GM18508 (cell line): ENCODE data around the gene MAGI1.

Experiments used
- ATAC-seq: cut with Tn5 transposase; IDR thresholded peaks from one replicate; pipeline ENCODE4 v1.9.1; 2021; ENCODE audit warnings: moderate number of reproducible peaks; ENCODE audit not compliant: insufficient read depth, unreplicated experiment

The MAGI1 gene

GRCh38 chr3:65422154-65422553 is 616.6 kb downstream of the MAGI1 start:
- no peak for ATAC-seq

- no peak for ATAC-seq
Measured at GRCh38 chr3:65419233-65419632, 619.5 kb downstream of the MAGI1 start.

- no peak for ATAC-seq
Measured at GRCh38 chr3:65413891-65414290, 624.8 kb downstream of the MAGI1 start.

GRCh38 chr3:65412588-65412987 is 626.1 kb downstream of the MAGI1 start:
- ATAC-seq = no peak

- ATAC-seq = no peak
Measured at GRCh38 chr3:65411367-65411766, 627.4 kb downstream of the MAGI1 start.

- ATAC-seq = no peak
Measured at GRCh38 chr3:65409176-65409569, 629.5 kb downstream of the MAGI1 start.

GRCh38 chr3:65408531-65409175 is 630.1 kb downstream of the MAGI1 start:
- ATAC-seq = no peak

- ATAC-seq = no peak
Measured at GRCh38 chr3:65406470-65406869, 632.2 kb downstream of the MAGI1 start.

- no peak for ATAC-seq
Measured at GRCh38 chr3:65402597-65402996, 636.1 kb downstream of the MAGI1 start.

GRCh38 chr3:65401359-65402305 is 637.1 kb downstream of the MAGI1 start:
- no peak for ATAC-seq

GRCh38 chr3:65400899-65401298 is 637.8 kb downstream of the MAGI1 start:
- ATAC-seq = no peak

GRCh38 chr3:65398953-65399352 is 639.8 kb downstream of the MAGI1 start:
- no peak for ATAC-seq

GRCh38 chr3:65396078-65396477 is 642.6 kb downstream of the MAGI1 start:
- no peak for ATAC-seq

GRCh38 chr3:65391068-65391467 is 647.6 kb downstream of the MAGI1 start:
- no peak for ATAC-seq

GRCh38 chr3:65385805-65386204 is 652.9 kb downstream of the MAGI1 start:
- no peak for ATAC-seq

- ATAC-seq = no peak
Measured at GRCh38 chr3:65381496-65382010, 657.2 kb downstream of the MAGI1 start.

- no peak for ATAC-seq
Measured at GRCh38 chr3:65379223-65379622, 659.5 kb downstream of the MAGI1 start.

GRCh38 chr3:65377637-65378036 is 661.1 kb downstream of the MAGI1 start:
- no peak for ATAC-seq

- no peak for ATAC-seq
Measured at GRCh38 chr3:65376426-65376825, 662.3 kb downstream of the MAGI1 start.

GRCh38 chr3:65371053-65371452 is 667.7 kb downstream of the MAGI1 start:
- no peak for ATAC-seq

GRCh38 chr3:65368866-65369265 is 669.9 kb downstream of the MAGI1 start:
- no peak for ATAC-seq
